Fibroblast of upper back skin (primary cell): ENCODE data around the gene ETFB.

ENCODE experiments used
- DNase-seq: peaks from one replicate; pipeline ENCODE4 v3.0.0-alpha.2; 2013

The ETFB gene

DNA sequence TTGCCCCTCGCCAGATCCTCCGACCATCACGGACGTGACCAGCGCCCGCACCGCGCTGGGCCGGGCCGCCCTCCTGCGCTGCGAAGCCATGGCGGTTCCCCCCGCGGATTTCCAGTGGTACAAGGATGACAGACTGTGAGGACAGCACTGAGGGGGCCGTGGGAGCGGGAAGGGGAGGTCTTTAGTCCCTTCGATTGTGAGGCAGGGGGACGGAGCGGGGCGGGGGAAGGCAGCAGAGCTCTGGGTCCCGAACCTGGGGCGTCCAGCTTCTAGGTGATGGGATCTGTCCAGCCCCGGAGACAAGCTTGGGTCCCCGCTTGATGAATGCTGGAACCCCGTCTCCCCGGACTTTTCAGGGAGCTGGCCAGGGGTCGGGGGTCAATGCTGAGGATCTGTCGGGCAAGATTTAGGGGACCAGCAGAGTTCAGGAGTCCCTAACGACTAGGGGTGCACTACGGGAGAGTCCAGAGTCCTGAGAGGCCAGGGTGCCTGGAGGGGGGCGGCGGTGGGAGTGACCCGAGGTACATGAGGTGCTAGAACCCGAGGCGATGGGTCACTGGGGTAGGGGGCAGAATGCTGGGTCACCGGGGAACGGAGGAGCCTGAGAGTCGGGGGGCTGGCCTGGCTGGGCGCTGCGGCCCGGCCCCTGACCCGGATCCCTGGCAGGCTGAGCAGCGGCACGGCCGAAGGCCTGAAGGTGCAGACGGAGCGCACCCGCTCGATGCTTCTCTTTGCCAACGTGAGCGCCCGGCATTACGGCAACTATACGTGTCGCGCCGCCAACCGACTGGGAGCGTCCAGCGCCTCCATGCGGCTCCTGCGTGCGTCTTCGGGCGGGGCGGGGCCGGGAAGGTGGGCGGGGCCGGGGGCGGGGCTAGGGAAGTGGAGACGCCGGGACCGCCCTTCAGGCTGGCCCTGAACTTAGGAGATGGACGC is 38.9 kb downstream of the ETFB start:
- DNase-seq = peak; percentile 12

DNA sequence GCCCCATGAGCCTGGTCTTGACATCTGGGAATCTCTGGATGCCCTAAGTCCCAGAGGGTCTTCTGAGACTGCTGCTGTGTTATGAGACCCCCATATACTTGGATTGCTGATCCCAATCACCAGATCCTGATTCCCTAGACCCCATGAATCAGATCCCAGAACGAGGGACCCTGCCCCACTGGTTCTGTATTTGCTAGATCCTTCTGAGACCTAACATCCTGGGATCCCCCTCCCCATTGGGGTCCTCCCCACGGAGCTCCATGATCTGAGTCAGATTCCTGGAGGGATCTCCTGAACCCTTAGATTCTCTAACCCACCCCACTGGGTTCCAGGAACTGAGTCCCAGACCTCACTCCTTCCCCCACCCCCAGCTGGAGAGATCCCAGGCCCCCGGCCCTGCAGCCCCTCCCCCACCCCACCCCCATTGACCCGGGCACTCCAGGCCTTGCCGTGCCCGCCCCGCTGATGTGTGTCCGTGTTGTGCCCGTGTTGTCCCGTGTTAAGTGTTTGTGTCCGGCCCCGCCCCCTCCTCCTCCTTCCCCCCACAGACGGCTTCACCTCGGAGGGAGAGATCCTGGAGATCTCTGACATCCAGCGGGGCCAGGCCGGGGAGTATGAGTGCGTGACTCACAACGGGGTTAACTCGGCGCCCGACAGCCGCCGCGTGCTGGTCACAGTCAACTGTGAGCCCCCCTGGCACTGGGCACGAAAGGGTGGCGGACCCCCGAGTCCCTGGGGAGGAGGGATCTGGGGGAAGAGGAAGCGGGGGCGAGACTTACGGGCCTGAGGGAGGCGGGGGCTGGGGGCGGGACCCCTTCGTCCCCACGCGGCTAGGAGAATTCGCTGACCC is 39.7 kb downstream of the ETFB start:
- DNase-seq = no peak

DNA sequence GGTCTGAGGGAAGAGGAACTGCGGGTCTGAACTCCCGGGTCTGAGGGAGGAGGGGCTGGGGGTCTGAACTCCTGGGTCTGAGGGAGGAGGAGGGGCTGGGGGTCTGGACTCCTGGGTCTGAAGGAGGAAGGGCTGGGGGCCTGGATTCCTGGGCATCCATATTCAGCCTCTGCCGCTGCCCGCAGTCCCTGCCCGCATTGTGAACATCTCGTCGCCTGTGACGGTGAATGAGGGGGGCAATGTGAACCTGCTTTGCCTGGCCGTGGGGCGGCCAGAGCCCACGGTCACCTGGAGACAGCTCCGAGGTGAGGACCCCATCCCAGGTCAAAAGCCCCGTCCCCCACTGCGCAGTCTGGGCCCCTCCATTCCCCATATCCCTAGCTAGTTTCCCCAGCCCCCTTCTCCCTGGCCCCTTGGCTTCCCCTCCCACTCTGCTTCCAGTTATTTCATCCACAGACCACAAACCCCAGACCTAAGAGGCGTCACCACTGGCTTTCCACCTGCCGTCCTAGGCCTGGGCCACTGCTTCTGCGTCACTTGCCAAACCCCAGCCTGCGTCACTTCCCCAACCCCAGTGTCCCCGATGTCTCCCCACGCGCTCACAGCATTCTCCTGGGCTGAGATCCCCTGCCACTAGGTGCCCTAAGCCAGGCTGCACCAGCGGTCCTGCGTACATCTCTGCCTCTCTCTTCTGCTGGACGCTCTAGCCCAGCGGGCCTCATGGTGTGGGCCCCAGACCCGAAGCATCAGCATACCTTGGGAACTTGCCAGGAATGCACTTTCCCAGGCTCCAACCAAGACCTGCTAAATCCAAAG is 40.8 kb downstream of the ETFB start:
- no peak for DNase-seq

DNA sequence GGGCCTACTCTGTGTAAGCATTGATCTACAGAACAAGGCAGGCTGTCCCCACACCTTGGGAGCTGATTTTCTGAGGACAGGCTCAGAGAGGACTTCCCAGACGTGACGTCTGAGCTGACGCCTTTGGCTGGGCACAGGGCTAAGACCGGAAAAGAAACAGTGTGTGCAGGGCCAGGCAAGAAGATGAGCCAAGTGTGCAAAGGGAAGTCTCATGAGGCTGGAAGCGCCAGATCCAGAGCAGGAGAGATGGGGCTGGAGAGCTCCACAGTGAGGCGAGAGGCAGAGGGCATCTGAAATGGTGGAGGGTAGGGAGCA is 42.1 kb downstream of the ETFB start:
- no peak for DNase-seq

DNA sequence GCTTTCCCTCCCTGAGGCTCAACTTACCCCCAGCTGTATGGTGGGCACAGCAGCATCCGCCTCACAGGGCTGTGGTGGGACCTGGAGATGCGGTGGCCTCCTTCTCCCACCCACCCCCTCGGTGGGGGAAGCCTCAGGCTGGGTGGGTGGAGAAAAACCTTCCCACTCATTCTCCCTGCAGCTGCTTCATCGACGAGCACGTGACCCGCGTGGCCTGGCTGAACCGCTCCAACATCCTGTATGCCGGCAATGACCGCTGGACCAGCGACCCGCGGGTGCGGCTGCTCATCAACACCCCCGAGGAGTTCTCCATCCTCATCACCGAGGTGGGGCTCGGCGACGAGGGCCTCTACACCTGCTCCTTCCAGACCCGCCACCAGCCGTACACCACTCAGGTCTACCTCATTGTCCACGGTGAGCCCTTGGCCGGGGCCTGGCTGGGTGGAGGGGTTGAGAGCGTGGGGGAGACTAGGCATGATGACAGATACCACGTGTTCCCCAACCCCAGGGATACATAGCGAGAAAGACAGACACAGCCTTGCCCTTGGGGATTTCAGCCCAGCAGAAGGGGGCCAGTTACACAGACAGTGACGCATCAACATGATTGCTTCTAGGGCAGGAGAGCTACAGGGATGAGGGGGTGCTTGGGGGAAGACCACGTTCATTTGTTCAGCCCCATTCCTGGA is 42.6 kb downstream of the ETFB start:
- no peak for DNase-seq

DNA sequence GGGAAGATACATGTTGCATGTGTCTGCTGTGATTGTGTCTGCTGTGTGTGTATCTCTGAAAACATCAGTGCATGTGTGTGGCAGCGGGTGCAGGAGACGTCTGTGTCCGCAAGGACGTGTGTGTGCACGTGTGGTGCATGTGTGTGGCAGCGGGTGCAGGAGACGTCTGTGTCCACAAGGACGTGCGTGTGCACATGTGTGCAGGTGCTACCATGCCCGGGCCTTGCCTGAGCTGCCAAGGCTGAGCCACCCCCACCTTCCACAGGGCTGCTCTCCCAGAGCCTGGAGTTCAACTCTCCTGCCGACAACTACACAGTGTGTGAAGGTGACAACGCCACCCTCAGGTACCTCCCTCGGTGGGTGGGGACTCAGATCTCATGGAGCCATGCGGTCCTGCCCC is 44.4 kb downstream of the ETFB start:
- no peak for DNase-seq

DNA sequence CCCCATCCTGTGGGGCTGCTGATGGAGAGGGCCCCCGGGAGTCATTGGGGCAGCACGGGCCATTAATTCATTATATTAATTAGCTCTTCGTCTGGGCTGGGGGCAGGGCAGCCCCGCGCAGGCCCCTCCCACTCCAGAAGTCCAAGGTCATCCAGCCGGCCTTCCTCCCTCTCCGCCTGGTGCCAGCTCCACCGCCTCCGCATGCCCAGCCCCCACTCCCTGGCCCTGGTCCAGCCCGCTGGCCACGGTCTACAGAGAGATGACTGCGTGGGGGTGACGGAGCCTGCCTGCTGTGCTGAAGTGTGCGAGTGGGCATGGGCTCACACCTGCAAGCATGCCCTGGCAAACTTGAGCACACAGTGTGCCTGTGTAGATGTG is 45.9 kb downstream of the ETFB start:
- no peak for DNase-seq

DNA sequence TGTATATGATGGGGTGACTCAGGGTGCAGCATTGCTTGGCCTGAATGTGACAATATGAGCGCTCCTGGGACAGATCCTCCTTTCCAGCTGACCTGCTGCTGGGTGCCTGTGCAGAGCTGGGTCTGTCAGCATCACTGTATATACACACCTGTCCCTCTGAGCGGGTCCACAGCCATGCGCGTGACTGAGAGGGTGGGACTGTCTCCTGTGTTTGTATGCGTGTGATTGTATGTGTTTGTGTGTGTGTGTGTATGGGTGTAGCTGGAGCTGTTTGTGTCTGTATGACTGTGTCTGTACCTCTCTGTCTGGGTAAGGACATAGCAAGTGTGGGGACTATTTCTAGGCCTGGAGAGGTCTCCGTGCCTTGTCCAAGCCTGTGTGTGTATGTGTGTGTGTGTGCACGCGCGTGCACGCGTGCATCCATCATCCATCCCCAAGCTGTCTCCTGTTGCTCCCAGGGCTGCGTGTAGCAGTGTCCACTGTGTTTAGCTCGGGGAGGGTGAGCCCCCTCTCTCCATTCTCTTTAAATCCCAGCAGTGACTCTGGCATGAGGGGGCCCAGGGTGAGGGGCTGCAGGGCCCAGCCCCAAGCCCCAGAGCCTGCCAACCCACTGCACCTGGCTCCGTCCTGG is 46.4 kb downstream of the ETFB start:
- DNase-seq = no peak

DNA sequence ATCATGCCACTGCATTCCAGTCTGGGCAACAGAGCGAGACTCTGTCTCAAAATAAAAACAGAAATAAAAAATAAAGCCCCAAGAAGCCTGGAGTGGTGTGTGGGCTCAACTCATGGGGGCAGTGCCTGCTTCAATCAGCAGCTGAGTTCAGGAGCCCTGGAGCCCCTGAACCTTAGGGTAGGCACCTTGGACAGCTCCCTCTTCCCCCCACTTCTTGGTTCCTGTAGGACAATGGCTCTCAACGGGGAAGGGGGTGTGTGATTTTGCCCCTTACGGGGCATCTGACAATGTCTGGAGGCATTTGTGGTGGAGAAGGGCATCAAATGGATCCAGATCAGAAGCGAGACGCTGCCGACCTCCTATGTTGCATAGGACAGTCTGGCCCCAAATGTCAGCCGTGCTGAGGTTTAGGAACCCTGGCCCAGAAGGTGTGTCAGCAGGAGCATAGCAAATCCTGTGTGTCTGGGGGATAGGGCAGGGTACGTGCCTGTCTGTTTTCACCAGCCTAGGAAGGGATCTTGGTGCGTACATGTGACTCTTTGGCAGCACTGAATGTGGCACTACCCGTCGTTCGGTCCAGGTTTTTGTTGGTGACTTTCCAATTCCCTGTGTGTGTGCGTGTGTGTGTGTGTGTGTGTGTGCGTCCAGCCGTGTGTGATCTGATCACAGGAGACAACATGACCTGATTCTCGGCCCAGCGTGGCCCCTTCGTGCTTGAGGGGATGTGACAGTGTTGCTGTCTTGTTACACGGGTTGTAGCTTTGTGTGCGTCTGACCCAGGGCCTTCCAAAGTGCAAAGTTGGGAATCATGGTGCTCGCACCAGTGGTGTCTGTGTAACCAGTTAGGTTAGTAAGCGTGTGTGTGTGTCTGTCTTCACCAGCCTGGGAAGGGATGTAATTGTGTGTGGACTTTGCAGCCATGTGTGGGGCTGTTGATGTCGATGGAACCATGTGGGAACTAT is 47.2 kb downstream of the ETFB start:
- DNase-seq = no peak

DNA sequence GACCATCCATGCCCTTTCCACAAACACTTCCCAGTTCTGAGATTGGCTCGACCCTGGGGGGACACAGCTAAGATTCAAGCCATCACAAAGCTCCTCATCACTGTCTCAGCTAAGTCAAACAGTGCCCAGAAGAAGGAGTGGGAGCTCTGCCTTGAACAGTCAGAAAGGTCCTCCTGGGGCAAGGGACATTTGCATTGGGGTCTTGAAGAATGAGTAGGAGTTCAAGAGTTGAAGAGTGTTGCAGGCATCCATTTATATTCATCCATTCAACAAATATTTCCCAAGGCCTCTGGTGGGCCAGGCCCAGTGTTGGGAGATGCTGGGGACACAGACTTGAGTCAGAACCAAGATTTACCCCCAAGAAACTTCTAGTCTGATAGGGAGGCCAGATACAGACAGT is 48.2 kb downstream of the ETFB start:
- DNase-seq = no peak

DNA sequence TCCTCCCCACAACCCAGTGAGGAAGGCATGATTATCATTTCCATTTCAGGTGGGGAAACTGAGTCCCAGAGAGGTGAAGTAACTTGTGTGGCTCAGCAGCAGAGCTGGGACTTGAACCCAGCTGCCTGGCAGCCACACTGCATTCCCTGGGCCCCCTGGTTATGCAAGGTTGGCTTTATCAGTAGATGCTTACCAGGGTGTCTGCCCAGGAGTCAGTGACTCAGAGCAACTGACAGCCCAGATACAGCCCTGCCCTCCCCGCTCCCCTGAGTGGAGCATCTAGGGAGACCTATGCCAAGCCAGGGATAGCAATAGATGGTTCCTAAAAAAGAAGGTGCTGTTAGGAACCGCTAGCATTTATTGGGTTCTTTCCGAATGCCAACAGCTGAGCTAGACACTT is 48.8 kb downstream of the ETFB start:
- DNase-seq = no peak

DNA sequence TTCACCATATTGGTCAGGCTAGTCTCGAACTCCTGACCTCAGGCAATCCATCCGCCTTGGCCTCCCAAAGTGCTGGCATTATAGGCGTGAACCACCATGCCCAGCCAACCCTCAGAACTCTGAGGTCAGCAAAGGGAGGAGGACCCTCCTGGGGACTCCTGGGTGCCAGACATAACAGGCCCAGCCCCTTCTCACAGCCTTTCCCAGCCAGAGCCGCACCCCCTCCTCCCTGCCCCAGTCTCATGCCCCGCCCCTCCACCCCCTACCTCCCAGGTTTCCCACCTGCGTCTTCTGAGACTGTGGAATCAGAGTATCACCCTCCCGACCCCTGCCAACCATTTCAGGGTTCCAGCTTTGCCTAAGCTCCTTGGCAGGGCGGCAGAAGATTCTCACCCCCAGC is 49.5 kb downstream of the ETFB start:
- no peak for DNase-seq

DNA sequence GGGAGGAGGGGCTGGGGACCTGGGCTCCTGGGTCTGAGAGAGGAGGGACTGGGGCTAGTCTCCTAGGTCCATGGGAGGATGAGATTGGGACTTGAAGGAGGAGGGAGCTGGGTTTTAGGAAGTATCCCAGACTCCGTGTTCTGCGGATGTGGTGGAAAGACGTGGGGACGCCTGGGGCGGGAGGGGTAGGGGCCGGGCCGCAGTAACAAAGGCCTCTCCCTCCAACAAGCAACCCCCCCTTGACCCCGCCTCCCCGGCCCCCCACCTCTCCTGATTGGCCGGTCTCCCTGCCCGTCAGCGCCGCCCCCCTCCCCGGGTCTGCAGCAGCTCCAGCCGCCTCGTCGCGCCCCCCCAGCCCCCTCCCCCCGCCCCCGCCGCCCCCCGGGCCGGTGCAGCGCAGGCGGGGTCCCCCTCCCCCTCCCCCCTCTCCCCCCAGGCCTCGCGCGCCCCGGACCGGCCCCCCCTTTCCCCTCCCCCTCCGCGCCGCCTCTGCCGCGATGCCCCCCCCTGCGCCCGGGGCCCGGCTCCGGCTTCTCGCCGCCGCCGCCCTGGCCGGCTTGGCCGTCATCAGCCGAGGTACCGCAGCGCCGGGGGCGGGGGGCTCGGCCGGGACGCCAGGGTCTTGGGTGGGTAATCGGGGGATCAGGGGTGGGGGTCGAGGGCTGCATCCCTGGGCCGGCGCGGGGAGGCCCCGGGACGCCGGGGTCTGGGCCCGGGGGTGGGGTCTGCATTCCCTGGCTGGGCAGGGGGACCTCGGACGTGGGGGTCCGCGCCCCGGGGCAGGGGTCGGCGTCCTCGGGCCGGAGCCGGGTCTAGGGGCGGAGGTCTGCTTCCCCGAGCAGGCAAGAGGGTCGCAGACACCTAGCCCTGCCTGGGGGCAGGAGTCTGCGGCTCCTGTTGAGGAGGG is 54.6 kb downstream of the ETFB start, which contains the start of gene IGLON5:
TSS of gene IGLON5 (plus strand) at position 294 of the 907 bp plus-strand sequence. CDS start at position 498, 204 bp downstream.
- no peak for DNase-seq

DNA sequence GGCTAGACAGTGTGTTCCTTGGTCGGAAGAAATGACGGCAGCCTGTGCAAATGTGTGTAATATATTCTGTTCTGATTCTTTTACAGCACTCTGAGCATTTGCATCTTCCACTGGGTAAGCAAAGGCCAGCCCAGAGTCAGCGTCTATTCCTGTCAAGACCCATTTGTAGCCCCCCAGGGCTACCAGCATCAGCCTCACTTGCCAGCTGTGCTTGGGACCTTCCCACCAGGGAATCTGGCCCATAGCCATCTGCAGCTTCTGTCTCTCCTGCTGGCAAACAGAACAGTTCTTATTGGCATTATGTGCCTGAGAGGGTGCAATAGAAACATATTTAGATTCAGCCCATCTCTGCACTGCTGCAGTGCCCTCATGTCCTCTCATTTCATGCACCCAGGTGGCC is 60.7 kb downstream of the ETFB start:
- no peak for DNase-seq

DNA sequence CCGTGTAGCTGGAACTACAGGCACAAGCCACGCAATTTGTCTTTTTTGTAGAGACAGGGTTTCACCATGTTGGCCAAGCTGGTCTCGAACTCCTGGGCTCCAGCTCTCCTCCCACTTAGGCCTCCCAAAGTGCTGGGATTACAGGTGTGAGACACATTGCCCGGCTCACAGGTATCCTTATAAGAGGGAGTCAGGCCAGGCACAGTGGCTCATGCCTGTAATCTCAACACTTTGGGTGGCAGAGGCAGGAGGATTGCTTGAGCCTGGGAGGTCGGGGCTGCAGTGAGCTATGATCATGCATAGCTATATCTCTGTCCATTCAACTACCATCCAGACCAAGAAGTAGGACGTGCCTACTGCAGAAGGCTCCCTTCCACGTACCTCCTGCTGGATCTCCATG is 64.9 kb downstream of the ETFB start:
- DNase-seq = no peak

DNA sequence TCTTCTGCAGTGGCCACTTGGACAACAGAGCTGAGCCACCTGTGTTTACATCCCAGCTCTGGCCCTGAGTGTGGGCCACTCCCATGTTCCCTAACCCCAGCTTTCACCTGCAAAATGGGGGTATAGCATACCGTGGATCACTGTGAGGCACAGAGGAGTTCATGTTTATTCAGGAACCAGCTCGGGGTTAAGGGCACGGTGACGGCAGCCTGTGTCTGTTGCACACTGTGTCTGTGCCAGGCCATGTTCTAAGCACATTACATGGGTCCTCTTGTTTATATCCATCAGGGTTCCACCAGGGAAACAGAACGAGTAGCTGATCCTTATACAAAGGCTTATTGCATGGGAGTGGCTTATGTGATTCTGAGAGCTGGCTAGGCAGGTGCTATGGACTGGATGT is 68.8 kb downstream of the ETFB start:
- DNase-seq = no peak

DNA sequence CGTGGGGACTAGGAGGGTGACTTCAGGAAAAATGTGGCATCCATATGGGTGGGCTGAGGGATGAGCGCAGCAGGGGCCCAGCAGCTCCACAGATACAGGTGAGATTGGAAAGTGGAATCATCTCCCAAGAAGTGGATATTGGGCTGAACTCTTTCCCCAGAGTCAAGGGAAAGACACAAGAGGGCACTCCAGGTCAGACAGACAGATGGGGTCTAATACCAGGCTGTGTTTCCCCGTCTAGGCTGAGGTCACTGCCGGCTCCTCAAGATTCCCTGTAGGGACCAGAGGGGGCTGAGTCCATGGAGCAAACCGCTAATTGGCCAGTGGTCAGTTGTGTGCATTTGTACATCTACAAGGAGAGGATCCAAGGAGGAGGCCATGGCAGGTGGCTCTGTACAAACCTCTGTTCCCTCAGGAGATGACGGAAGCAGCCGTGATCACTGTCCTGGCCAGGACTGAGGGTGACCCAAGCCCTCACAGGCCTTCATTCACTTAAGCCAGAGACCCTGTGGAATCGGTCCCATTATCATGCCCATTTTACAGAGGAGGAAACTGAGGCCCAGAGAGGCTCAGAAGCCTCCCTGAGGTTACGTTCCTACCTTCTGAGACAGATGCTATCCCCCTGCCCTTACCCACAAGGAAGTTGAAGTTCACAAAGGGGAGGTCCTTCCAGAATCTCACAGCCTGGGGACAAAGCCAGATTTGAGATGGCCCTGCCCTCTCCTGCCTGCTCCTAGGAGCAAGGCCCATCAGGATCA is 69.7 kb downstream of the ETFB start:
- no peak for DNase-seq

DNA sequence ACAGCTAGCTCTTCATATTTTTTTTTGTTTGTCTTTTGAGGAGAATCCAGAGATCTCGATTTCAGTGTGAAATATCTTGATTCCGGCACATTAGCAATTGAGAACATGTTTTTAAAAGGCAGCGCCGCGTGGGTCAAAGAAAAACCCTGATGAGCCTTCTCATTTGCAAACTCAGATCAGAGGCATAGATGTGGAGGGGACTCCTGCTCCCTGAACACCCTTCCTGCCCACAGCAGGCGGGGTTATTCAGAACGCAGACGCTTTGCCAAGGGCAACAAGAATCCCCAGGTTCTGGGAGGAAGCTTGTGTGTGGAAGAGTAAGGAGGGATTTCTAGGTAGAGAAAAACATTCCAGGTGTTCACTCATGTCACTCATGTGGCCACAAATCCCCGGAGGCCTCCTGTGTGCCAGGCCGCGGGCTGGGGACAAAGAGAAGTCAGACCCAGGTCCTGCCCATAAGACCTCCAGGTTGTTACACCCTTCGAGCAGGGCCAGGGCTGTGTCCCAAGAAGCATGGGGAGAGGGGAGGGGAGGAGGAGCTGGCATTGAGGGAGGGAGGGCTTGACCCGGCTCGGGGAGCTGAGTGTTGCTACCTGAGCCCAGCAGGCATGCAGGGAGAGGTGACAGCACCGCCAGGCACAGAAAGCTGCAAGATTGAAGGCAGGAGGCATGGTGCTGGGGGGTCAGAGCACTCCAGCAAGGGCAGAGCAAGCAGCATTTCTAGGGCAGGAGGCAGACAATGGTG is 70.6 kb downstream of the ETFB start:
- DNase-seq = no peak
